GM21529 (cell line): ENCODE results near the gene SLC25A3.
A peak's percentile ranks its signal among the peaks of the same experiment; 100 is the strongest.
"Not testable (repeated sequence)": the region's sequence is repeated elsewhere in the genome, so short reads cannot be mapped to it uniquely, and the experiment has no call there.

ENCODE experiments used
- ATAC-seq: cut with Tn5 transposase; IDR thresholded peaks from one replicate; pipeline ENCODE4 v1.9.1; 2021; ENCODE audit not compliant: unreplicated experiment

Gene SLC25A3

GRCh38 chr12:98594050-98594835, 757 bp downstream of the SLC25A3 start:
- ATAC-seq = no peak

GRCh38 chr12:98595243-98595988, 1.9 kb downstream of the SLC25A3 start:
- ATAC-seq = no peak

- ATAC-seq = not testable (repeated sequence)
Measured at GRCh38 chr12:98597313-98597712, 3.8 kb downstream of the SLC25A3 start.

- ATAC-seq = no peak
Measured at GRCh38 chr12:98601924-98602323, 8.4 kb downstream of the SLC25A3 start.

- no peak for ATAC-seq
Measured at GRCh38 chr12:98606359-98606988, 13.0 kb downstream of the SLC25A3 start.

- no peak for ATAC-seq
Measured at GRCh38 chr12:98610596-98610995, 17.1 kb downstream of the SLC25A3 start.

- ATAC-seq = peak; percentile 85
Measured at GRCh38 chr12:98612696-98613334, 19.3 kb downstream of the SLC25A3 start.

GRCh38 chr12:98618952-98619351, 25.5 kb downstream of the SLC25A3 start:
- ATAC-seq = no peak

GRCh38 chr12:98635657-98636323, 42.3 kb downstream of the SLC25A3 start:
- peak; percentile 82 for ATAC-seq

GRCh38 chr12:98637068-98637467, 43.6 kb downstream of the SLC25A3 start:
- ATAC-seq = no peak

GRCh38 chr12:98638009-98638408, 44.5 kb downstream of the SLC25A3 start:
- ATAC-seq = no peak

GRCh38 chr12:98639491-98639890, 46.0 kb downstream of the SLC25A3 start:
- ATAC-seq = no peak

GRCh38 chr12:98642801-98643200, 49.3 kb downstream of the SLC25A3 start:
- not testable (repeated sequence) for ATAC-seq

- ATAC-seq = peak; percentile 21
Measured at GRCh38 chr12:98644433-98644711, 50.9 kb downstream of the SLC25A3 start.

GRCh38 chr12:98644712-98645571, 51.5 kb downstream of the SLC25A3 start, which contains the start of the genes APAF1 and IKBIP:
APAF1 (plus strand) TSS chr12:98645290; CDS start chr12:98648360, 3,070 bp downstream.
IKBIP (minus strand) TSS chr12:98644788; CDS start chr12:98644701, 87 bp downstream.
- peak; percentile 85 for ATAC-seq

- peak; percentile 1 for ATAC-seq
Measured at GRCh38 chr12:98645572-98646067, 52.1 kb downstream of the SLC25A3 start.

GRCh38 chr12:98646294-98647090, 53.0 kb downstream of the SLC25A3 start:
- no peak for ATAC-seq

- no peak for ATAC-seq
Measured at GRCh38 chr12:98651328-98651727, 57.8 kb downstream of the SLC25A3 start.
